ENCODE measurements around the gene APBA3.

APBA3 gene

GRCh38 chr19:3775374-3775711 lies 13.9 kb upstream of the APBA3 start:
- TF ChIP-seq, protein P1, sequence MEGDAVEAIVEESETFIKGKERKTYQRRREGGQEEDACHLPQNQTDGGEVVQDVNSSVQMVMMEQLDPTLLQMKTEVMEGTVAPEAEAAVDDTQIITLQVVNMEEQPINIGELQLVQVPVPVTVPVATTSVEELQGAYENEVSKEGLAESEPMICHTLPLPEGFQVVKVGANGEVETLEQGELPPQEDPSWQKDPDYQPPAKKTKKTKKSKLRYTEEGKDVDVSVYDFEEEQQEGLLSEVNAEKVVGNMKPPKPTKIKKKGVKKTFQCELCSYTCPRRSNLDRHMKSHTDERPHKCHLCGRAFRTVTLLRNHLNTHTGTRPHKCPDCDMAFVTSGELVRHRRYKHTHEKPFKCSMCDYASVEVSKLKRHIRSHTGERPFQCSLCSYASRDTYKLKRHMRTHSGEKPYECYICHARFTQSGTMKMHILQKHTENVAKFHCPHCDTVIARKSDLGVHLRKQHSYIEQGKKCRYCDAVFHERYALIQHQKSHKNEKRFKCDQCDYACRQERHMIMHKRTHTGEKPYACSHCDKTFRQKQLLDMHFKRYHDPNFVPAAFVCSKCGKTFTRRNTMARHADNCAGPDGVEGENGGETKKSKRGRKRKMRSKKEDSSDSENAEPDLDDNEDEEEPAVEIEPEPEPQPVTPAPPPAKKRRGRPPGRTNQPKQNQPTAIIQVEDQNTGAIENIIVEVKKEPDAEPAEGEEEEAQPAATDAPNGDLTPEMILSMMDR (IDR thresholded peaks at IDR 0.05; ENCODE audit: low read depth, low read length, missing control alignments): no peak
- DNase-seq (ENCODE audit: low read depth): no peak
- H3K4me3 ChIP-seq (ENCODE audit: low read depth, low read length): no peak overlapping the region

DNA sequence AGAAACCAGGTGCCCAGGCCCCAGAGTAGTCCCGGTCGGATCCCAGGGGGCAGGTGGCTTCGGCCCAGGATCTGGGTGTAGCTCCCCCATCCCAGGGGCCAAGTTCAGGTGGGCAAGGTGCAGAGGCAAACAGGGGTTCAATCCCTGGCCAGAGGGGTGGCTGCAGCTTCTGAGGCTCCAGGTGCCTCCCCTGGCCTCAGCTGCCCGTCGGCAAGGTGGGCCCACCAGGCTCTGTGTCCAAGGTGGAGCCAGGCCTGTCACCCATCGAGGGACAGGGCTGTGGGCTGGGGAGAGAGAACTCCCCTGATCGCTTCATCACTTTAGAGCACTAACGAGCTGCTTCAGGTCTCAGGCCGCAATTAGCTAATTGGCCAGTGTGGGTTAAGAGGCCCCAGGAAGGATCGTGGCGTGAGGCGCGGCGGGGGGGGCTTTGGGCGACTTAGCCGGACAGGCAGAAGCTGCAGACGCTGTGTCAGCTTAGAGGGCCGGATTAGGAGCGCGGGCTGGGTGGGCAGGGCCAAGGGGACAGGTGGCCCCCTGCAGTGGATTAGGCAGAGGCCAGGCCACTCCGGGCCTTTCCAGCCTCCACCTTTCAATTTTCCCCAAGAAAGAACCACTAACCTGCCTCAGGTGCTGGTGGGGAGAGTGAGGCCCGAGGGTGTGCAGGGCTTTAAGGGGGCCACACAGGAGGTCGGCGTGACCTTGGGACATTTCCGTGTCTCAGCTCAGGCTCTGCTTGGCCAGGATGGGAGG lies 13.3 kb upstream of the APBA3 start:
- H3K4me3 ChIP-seq (ENCODE audit: low read depth, low read length): no peak overlapping the region
- no peak for DNase-seq (ENCODE audit: low read depth)
- TF ChIP-seq, protein P1 (IDR thresholded peaks at IDR 0.05; ENCODE audit: low read depth, low read length, missing control alignments): no peak

DNA sequence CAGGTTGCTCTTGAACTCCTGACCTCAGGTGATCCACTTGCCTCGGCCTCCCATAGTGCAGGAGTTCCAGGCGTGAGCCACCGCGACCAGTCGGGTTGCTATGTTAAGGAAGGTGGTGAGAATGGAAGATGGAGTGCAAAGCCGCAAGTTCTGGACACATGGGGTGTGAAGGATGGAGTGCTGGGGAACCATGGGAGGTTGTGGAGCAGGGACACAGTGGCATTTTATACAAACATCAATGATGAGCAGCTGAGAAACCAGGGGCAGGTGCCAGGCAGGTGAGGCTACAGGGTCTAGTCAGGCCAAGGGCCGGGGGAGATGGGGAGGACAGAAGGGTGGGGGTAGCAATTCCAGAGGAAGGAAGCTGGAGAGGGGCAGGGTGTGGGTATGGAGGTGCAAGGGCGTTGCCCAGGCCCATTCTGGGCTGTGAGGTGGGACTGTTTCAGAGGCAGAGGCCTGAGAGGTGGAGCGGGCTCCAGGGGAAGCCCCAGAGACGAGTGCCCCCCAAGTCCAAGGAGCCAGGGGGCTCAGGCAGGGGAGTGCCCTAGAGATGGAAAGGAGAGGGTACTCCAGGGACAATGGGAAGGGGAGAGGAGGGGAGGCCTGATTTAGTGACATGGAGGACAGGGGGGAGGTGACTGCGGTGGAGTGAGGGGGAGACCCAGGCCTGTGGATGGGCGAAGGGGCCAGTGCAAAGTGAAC lies 12.5 kb upstream of the APBA3 start:
- DNase-seq (ENCODE audit: low read depth): no peak
- TF ChIP-seq, protein P1 (IDR thresholded peaks at IDR 0.05; ENCODE audit: low read depth, low read length, missing control alignments): no peak
- no peak overlapping the region for H3K4me3 ChIP-seq (ENCODE audit: low read depth, low read length)

DNA sequence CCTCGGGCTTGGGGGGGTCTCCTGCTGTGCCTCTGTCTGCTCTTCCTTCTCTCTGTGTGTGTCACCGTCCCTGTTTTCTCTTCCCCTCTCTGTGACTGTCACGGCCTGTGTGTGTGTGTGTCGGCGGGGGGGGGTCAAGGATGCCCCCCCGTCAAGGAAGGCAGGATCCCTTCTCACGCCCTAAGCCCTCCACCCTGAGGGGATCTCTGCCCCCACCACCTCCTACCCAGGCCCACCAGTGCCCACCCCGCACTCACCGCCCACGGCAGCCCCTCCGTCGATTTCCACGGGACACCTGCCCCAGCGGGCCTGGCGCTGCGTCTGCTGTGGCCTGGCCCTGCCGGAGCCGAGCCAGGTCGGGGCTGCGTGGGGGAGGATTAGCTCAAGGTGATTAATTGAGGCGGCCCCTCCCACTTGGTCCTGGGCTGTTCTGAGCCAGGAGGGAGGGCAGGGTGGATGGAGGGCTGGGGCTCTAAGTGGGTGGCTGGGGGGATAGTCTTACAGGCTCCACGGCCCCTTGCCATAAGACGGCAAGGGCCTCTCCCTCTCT lies 10.5 kb upstream of the APBA3 start, which contains the start of gene RAX2:
RAX2 (minus strand) TSS at position 323 of the 550 bp plus-strand sequence. CDS start 486 bp downstream, outside the sequence.
- TF ChIP-seq, protein P1 (IDR thresholded peaks at IDR 0.05; ENCODE audit: low read depth, low read length, missing control alignments): no peak
- no peak within 1 kb of the TSS for H3K4me3 ChIP-seq (ENCODE audit: low read depth, low read length)
- DNase-seq (ENCODE audit: low read depth): no peak

- DNase-seq (ENCODE audit: low read depth): no peak
- no peak overlapping the region for H3K4me3 ChIP-seq (ENCODE audit: low read depth, low read length)
- TF ChIP-seq, protein P1 (IDR thresholded peaks at IDR 0.05; ENCODE audit: low read depth, low read length, missing control alignments): no peak
These were observed 9.8 kb upstream of the APBA3 start for GRCh38 chr19:3771000-3771905.

DNA sequence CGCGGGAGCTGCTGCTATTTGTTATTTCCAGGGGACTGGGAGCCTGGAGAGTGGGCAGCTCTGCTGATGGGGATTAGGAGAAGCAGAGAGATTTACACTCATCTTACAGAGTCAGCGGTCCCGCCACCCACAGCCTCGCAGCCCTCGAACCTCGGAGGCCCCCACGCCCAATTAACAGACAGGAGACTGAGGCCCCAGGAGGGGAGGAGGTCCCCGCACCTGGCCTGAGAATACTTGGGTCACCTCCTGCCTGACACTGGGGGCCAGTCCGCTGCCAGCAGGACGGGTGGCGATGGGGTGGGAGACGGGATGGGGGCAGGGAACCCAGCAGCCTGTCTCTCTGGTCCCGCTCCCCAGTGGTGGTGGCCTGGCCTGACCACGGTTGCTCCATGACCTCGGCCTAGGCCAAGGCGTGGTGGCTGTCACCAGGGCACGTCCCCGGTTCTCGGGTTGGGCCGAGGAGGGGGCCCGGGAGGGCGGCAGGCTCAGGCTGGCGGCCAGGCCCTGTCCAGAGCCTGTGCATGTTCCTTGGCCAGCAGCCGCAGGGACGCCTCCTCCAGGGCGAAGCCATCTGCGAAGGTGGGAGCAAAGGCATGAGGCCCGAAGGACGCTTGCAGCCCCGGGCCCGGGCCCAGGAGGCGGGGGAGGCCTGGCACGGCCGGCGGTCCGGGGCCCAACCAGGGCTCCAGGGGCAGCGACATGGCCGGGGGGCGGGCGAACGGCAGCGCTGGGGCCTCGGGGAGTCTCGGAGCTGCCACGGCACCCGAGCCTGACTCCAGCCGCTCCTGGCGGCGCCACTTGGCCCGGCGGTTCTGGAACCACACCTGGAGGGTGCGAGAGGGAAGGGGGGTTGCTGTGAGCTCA lies 8.9 kb upstream of the APBA3 start:
- no peak for DNase-seq (ENCODE audit: low read depth)
- no peak overlapping the region for H3K4me3 ChIP-seq (ENCODE audit: low read depth, low read length)
- TF ChIP-seq, protein P1 (IDR thresholded peaks at IDR 0.05; ENCODE audit: low read depth, low read length, missing control alignments): no peak

All from GM12864 (cell line).